ENCODE measurements around the gene RSPO3.

Gene RSPO3

DNA sequence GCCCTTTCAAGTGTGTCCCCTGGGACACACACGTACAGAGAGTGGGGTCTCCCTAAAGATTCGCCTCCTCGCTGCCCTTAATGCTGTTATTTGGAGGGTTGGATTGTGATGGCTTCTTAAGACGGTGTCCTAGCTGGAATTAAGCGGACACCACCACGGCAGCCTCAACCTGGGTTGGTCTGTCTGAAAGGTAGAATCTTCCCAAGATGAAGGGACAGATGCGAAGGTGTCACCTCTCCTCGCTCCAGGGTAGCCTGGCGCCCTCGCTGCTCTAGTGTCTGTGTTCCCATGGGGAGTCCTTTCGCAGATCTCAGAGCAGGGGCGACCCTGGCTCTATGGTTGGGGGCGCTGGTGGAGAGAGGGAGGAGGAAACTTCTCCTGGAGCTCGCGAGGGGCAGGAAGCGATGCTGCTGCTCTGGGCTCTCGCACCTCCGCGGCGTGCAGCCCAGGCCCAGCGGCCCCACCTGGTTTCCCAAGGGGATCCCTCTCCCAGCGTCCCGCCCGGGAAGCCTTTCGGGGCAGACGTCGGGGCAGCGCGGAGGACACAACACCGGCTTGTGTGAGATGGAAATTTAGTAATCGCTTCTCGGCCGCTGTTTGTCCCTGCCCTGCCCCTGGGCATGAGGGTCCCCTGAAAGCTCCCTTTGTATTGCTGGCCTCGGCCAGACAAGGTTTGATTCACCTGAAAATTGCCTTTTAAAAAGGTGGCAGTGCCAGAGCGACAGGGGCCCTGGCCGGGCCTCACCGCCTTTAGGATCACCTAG is 1.7 kb downstream of the RSPO3 start:
- peak overlapping the region; percentile 56 for H3K4me3 ChIP-seq (ENCODE audit: low read depth, low read length)
- H3K27ac ChIP-seq = no peak overlapping the region
- peaks cover 24% of the 10 kb centered on the region for H3K27me3 ChIP-seq (replicated peaks)
- H3K36me3 ChIP-seq (replicated peaks) = no peaks in the 10 kb centered on the region
- TF ChIP-seq, protein P1, sequence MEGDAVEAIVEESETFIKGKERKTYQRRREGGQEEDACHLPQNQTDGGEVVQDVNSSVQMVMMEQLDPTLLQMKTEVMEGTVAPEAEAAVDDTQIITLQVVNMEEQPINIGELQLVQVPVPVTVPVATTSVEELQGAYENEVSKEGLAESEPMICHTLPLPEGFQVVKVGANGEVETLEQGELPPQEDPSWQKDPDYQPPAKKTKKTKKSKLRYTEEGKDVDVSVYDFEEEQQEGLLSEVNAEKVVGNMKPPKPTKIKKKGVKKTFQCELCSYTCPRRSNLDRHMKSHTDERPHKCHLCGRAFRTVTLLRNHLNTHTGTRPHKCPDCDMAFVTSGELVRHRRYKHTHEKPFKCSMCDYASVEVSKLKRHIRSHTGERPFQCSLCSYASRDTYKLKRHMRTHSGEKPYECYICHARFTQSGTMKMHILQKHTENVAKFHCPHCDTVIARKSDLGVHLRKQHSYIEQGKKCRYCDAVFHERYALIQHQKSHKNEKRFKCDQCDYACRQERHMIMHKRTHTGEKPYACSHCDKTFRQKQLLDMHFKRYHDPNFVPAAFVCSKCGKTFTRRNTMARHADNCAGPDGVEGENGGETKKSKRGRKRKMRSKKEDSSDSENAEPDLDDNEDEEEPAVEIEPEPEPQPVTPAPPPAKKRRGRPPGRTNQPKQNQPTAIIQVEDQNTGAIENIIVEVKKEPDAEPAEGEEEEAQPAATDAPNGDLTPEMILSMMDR (IDR thresholded peaks at IDR 0.05; ENCODE audit: low read depth, low read length, missing control alignments) = no peak
- no peak for DNase-seq
- in situ Hi-C loops (cut with HindIII; ENCODE audit: low pct_ligation_motif_present, low sequenced_read_pairs) = no loop called here

DNA sequence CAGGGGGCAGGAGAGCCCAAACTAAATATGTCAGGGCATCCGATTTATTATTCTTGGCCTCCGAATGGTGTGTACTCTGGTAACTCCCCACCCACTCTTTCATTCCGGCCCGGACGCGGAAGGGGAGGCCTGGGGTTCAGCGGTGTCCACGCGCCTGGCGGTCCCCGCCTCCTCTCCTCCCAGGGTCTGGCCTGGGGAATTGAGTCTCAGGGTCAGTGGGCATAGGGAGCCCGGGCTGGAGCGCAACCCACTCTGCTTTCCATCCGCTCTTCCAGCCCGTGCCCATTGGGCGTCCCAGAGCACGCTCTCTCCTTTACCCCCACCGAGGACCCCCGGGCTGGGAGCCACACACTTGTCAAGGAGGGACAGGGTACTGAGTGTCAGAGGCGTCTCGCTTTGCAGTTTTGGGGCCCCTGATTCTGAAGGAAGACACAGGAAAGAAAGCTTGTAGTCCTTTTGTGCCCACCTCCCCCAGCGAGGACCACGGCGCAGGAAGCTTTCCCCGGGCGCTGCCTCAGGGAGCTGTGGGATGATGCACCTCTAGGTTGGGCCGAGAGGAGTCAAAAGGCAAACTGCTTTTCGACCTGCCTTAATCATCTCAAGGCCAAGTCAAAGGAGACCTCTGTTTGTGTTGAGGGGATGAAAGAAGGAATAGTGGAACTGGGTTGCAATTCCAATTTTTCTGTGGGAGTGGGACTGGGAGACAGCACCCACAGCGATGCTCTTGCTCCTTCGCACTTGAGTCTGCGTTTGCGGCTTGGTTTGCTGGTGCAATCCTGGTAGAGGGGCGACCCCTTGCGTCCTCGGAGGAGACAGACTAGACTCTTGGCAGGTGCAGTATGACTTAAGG is 2.5 kb downstream of the RSPO3 start:
- DNase-seq = peak; percentile 75
- peak overlapping the region; percentile 29 for H3K4me3 ChIP-seq (ENCODE audit: low read depth, low read length)
- no peak overlapping the region for H3K27ac ChIP-seq
- TF ChIP-seq, protein P1 (IDR thresholded peaks at IDR 0.05; ENCODE audit: low read depth, low read length, missing control alignments) = peak; percentile 94
- H3K27me3 ChIP-seq (replicated peaks) = peaks cover 24% of the 10 kb centered on the region
- in situ Hi-C loops (cut with HindIII; ENCODE audit: low pct_ligation_motif_present, low sequenced_read_pairs) = no loop called here
- no peaks in the 10 kb centered on the region for H3K36me3 ChIP-seq (replicated peaks)

DNA sequence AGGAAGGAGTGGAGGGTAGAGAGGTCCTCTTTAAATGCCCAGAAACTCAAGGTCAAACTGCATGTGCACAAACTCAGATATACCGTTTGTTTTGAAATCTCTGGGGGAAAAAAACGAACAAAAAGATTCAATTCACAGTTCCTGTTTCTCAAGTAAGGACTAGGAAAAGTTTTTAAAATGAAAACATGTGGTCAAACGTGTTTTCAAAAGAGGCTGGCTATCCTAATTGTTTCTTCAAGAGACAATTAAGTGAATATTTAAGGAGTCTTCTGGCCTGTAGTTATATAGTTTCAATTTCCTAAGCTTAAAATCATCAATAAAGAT is 3.1 kb downstream of the RSPO3 start:
- H3K36me3 ChIP-seq (replicated peaks) = no peaks in the 10 kb centered on the region
- H3K27ac ChIP-seq = no peak overlapping the region
- TF ChIP-seq, protein P1 (IDR thresholded peaks at IDR 0.05; ENCODE audit: low read depth, low read length, missing control alignments) = no peak
- H3K27me3 ChIP-seq (replicated peaks) = peaks cover 24% of the 10 kb centered on the region
- no peak for DNase-seq
- in situ Hi-C loops (cut with HindIII; ENCODE audit: low pct_ligation_motif_present, low sequenced_read_pairs) = no loop called here
- H3K4me3 ChIP-seq (ENCODE audit: low read depth, low read length) = no peak overlapping the region

DNA sequence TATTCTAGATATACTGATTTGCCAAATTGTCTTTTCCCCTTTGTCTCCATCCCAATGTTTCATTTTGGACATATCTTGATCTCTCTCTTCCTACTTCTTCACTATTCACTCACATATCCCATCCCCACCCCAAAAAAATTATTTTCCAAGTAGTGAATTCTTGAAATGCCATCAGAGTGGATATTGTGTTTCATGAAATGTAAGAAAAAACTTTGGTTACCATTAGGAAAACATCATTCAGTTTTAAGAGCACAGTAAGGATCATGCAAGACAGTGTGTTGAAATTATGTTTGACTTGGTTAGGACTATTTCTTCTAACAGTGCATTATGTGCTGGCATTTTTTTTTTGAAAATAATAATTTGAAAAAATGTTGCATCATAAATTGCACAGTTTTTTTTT is 5.7 kb downstream of the RSPO3 start:
- no peak overlapping the region for H3K4me3 ChIP-seq (ENCODE audit: low read depth, low read length)
- H3K27ac ChIP-seq = no peak overlapping the region
- H3K36me3 ChIP-seq (replicated peaks) = no peaks in the 10 kb centered on the region
- peaks cover 20% of the 10 kb centered on the region for H3K27me3 ChIP-seq (replicated peaks)
- TF ChIP-seq, protein P1 (IDR thresholded peaks at IDR 0.05; ENCODE audit: low read depth, low read length, missing control alignments) = no peak
- DNase-seq = no peak
- in situ Hi-C loops (cut with HindIII; ENCODE audit: low pct_ligation_motif_present, low sequenced_read_pairs) = no loop called here

DNA sequence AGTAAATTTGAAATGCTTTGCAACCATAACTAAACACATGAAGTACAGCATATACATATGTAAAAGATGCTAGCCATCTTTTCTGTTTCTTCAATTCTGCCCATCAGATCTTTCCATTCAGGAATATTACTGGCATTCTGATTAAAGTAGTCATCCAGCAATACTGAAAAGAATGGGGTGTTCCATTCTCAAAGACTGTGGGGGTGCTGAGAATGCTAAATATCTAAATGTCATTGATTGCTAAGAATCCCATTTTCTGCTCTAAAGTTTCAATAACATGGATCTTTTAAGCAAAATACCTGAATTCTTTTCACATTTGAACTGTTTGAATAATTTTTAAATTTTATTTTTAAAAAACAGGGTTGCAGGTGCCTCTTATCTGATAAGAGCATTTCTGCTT is 6.2 kb downstream of the RSPO3 start:
- H3K27ac ChIP-seq = no peak overlapping the region
- TF ChIP-seq, protein P1 (IDR thresholded peaks at IDR 0.05; ENCODE audit: low read depth, low read length, missing control alignments) = no peak
- H3K36me3 ChIP-seq (replicated peaks) = no peaks in the 10 kb centered on the region
- in situ Hi-C loops (cut with HindIII; ENCODE audit: low pct_ligation_motif_present, low sequenced_read_pairs) = no loop called here
- no peak for DNase-seq
- H3K27me3 ChIP-seq (replicated peaks) = peaks cover 15% of the 10 kb centered on the region
- H3K4me3 ChIP-seq (ENCODE audit: low read depth, low read length) = no peak overlapping the region
